IPS-20b (cell line): ENCODE results near the gene TMEM98.

ENCODE experiments used
- H3K27ac ChIP-seq: one replicate; pipeline ENCODE4 v1.5.1; 2013; ENCODE audit warnings: low read length
- H3K27me3 ChIP-seq: 2 replicates; pipeline ENCODE4 v1.6.1; 2013; ENCODE audit warnings: mild to moderate bottlenecking, low read length, inconsistent platforms; ENCODE audit not compliant: insufficient read depth
- H3K36me3 ChIP-seq: 2 replicates; pipeline ENCODE4 v1.6.1; 2013; ENCODE audit warnings: low read depth, mild to moderate bottlenecking, inconsistent platforms, low read length, moderate library complexity; ENCODE audit not compliant: insufficient read depth
- H3K4me1 ChIP-seq: 2 replicates; pipeline ENCODE4 v1.6.1; 2013; ENCODE audit warnings: mild to moderate bottlenecking, control low read depth, inconsistent platforms, low read length, moderate library complexity; ENCODE audit not compliant: insufficient read depth
- H3K4me3 ChIP-seq: 2 replicates; pipeline ENCODE4 v1.5.1; 2013; ENCODE audit warnings: mild to moderate bottlenecking, low read length, inconsistent platforms
- H3K9ac ChIP-seq: 2 replicates; pipeline ENCODE4 v1.6.1; 2013; ENCODE audit warnings: low read depth, mild to moderate bottlenecking, inconsistent platforms, low read length, moderate library complexity
- H3K9me3 ChIP-seq: 2 replicates; pipeline ENCODE4 v1.6.1; 2013; ENCODE audit warnings: mild to moderate bottlenecking, low read depth, low read length, inconsistent platforms; ENCODE audit not compliant: insufficient read depth

TMEM98 gene

DNA sequence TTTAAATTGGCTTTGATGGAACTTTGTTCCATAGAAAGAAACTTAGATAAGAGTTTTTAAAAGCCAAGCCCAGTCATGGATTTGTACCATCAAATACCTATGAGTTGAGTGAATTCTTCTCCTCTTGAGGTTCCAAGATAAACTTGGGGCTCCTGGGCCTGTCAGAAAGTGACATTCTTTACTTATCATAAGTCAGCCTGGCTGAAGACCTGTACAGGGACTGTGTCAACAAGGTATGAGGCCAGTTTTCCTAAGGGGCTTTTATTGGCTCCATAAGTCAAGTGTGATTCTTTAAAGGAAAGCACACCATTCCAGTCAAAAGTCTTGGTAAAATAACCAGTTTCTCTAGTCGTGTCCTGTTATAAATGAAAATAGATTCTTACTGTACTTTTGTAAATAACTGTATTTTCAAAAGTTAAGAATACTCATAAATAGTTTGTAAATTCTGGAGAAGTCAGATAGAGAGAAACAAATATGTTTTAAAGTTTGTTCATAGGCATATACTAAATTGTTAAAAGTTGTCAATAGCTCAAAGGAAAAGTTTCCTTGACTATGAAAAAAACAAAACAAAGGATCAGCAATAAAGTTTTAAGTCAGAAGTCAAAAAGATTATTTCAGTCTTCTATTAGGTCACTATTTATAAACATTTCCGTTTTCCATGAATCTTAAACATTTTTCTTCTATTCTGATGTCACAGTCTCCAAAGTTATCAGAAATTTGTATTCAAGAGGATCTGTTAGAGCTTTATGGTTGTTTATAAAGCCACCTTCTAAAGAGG lies 28.5 kb upstream of the TMEM98 start:
- Histone ChIP-seq H3K27ac (no peak overlapping the region), H3K9ac (no peak overlapping the region), H3K4me1 (no peaks in the 10 kb centered on the region), H3K9me3 (peaks cover 13% of the 10 kb centered on the region; the same call in 1 of the 2 replicates), H3K4me3 (no peak overlapping the region), H3K27me3 (no peaks in the 10 kb centered on the region), H3K36me3 (no peaks in the 10 kb centered on the region)

DNA sequence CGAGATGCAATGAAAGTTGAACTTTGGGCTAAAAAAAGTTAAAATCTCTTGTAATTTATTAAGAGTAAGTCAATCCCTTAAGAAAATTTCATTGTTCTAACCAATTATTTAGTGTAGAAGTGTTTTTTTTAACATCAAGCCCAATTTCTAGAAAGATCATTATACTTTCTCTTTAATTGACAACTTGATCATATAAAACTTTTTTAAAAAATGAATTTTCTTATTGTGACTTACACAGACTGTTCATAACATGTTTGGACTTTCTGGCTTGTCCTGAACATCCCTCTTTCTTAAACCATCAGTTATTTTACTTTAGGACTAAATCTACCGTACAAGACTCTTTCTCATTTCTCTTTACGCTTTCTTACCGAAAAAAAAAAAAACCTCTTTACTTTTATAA lies 26.2 kb upstream of the TMEM98 start:
- no peak overlapping the region for H3K9ac ChIP-seq
- H3K36me3 ChIP-seq, result no peaks in the 10 kb centered on the region
- no peaks in the 10 kb centered on the region for H3K4me1 ChIP-seq
- peaks cover 13% of the 10 kb centered on the region; the same call in 1 of the 2 replicates for H3K9me3 ChIP-seq
- H3K27ac ChIP-seq, result no peak overlapping the region
- no peaks in the 10 kb centered on the region for H3K27me3 ChIP-seq
- H3K4me3 ChIP-seq, result no peak overlapping the region

DNA sequence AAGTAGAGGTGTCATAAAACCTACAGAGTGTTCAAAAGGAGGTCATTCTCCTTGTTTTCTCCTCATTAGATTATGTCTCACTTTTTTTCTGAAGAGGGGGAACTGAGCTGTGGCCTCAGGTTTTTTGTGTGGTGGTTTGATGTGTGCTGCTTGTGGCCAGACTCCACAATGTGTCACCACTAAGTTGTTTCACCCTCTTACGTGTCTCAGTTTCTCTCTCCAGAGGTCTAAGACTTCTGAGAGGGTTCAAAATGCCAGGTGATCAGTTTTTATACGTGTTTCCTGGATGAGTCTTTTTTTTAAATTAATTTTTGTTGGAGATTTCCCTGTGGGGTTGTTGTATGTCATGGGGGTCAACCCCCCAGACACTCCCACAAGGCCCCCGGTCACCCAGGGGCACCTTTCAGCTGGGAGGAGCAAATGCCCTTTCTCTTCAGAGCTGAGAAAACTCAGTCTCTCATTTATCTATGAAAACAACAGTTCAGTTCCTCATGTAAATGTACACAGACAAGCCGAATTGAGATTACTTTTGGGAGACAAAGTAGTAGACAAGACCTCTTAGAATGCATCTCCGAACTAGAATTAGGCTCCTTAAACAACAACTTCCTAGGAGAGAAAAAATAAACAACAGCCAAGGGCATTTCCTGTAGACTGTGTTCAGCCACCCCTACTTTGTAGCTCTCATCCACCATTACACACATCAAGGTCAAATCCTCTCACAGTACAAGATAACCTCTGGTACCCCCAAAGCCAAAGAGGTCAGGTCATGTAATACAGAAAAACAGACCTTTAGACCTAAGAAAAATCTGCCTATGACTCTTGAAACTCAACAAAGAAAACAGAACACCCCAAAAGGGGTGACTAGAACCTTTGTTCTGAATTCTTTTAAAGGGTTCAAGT lies 23.9 kb upstream of the TMEM98 start:
- H3K9me3 ChIP-seq, result peaks cover 13% of the 10 kb centered on the region; the same call in 1 of the 2 replicates
- no peaks in the 10 kb centered on the region for H3K27me3 ChIP-seq
- H3K4me3 ChIP-seq, result no peak overlapping the region
- H3K27ac ChIP-seq, result no peak overlapping the region
- H3K4me1 ChIP-seq, result no peaks in the 10 kb centered on the region
- H3K9ac ChIP-seq, result no peak overlapping the region
- H3K36me3 ChIP-seq, result no peaks in the 10 kb centered on the region

DNA sequence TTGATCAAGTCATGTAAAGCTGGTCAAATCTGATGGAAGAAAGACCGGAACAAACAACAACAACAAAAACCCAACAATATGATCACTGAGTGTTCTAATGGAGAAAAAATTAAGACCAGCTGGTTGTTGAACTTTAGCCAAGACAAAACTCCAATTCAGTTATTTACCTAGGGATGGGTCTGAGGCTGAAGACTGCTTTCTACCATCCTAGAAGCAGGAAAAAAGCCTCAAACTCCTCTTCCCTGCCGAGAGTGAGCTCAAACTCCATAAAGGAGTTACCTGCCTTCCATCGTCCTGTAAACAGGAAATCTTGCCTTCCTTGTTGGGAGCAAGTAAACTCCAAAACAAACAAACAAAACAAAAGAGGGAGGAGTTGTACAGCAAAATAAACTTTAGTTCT lies 23.1 kb upstream of the TMEM98 start:
- Histone ChIP-seq H3K9me3 (peaks cover 13% of the 10 kb centered on the region; the same call in 1 of the 2 replicates), H3K27me3 (no peaks in the 10 kb centered on the region), H3K4me3 (no peak overlapping the region), H3K9ac (no peak overlapping the region), H3K27ac (no peak overlapping the region), H3K36me3 (no peaks in the 10 kb centered on the region), H3K4me1 (no peaks in the 10 kb centered on the region)

DNA sequence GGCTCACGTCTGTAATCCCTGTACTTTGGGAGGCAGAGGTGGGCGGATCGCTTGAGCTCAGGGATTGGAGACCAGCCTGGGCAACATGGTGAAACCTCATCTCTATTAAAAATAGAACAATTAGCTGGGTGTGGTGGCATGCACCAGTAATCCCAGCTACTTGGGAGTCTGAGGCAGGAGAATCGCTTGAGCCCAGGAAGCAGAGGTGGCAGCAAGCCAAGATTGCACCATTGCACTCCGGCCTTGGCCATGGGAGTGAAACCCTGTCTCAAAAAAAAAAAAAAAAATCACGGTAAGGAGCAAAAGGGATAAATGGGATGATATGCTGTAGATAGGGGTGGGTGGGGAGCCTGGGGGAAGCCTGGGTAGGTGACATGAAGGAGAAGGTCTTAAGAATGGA lies 20.4 kb upstream of the TMEM98 start:
- H3K9ac ChIP-seq, result no peak overlapping the region
- no peak overlapping the region for H3K4me3 ChIP-seq
- no peaks in the 10 kb centered on the region for H3K27me3 ChIP-seq
- no peak overlapping the region for H3K27ac ChIP-seq
- H3K9me3 ChIP-seq, result no peaks in the 10 kb centered on the region
- H3K4me1 ChIP-seq, result no peaks in the 10 kb centered on the region
- H3K36me3 ChIP-seq, result no peaks in the 10 kb centered on the region

DNA sequence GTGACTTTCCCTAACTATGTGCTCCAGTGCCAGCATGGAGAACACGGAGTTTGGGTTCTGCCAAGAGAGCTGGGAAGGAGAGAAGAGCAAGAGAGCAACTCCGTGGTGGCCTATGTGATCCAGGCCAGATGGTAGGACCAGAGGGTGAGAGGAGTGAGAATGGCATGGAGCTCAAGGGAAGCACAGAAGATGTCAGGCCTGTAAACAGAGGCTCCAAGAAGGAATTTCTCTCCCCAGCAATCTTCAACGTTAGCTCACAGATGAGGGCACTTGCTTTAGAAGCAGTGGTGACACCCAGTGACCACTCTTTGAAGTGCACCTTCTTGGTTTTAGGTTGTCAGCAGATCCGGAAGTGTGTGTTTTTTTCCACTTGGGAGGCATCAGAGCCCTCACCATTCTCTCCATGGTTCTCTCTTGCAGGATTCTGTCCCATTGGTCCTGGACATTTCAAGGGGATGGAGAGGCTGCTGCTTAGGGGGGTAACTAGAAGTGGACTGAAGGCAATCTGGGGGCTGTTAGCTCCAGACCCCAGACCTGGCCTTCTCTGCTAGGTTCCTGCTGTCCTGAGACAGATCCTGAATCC lies 18.1 kb upstream of the TMEM98 start:
- Histone ChIP-seq H3K4me1 (no peaks in the 10 kb centered on the region), H3K27ac (no peak overlapping the region), H3K9me3 (no peaks in the 10 kb centered on the region), H3K36me3 (no peaks in the 10 kb centered on the region), H3K27me3 (no peaks in the 10 kb centered on the region), H3K9ac (no peak overlapping the region), H3K4me3 (no peak overlapping the region)

DNA sequence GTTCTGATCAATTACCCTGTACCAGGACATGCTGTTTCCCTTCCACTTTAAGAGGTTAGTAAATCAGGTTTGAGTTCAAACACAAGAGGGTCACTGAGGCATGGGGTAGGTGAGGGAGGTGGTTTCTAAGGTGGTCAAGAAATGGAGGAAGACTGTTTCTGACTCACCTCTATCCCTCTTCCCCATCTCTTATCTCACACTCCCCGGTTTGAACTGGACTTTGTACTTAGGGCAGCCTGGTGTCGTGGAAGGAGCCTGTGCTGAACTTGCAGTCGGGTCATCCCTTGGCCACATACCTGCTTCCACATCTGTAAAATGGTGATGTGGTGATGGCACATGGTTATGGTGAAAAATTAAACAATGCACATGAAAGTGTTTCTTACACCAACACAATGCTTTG lies 17.2 kb upstream of the TMEM98 start:
- Histone ChIP-seq H3K36me3 (no peaks in the 10 kb centered on the region), H3K27ac (no peak overlapping the region), H3K9me3 (no peaks in the 10 kb centered on the region), H3K4me1 (no peaks in the 10 kb centered on the region), H3K9ac (no peak overlapping the region), H3K27me3 (no peaks in the 10 kb centered on the region), H3K4me3 (no peak overlapping the region)

DNA sequence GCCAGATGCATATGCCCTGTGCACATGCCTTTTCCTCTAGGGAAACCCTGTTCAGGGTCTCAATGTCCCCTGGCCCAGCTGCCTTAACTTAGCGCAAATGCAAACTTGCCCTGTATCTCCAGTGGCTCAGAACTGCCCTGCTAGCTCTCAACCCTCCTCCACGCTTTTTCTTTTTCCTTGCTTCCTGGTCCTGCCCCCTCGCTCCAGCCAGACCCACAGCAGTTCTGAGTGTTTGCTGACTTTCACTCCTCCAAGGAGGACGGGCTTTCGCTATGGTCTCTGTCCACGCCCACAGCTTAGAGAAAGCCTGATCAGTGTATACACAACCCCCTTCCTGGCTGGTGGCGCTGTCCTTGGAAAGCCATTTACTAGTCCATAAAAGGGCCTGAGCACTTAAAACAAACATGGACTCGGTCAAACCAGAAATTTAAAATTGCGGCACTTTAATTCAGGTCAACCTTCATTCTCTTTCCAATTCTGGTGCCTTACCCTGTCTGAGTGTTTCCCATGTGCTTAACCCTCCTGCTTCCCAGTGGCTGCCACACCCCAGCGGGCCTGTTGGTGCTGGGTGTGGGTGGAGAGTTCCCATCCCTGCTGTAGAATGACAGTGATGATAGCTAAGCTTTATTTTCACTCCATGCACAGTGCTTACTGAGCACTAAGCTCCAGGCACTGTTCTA lies 15.6 kb upstream of the TMEM98 start:
- Histone ChIP-seq H3K27me3 (no peaks in the 10 kb centered on the region), H3K9ac (no peak overlapping the region), H3K4me3 (no peak overlapping the region), H3K4me1 (peaks cover under 1% of the 10 kb centered on the region; the same call in 1 of the 2 replicates), H3K27ac (no peak overlapping the region), H3K36me3 (no peaks in the 10 kb centered on the region), H3K9me3 (no peaks in the 10 kb centered on the region)

DNA sequence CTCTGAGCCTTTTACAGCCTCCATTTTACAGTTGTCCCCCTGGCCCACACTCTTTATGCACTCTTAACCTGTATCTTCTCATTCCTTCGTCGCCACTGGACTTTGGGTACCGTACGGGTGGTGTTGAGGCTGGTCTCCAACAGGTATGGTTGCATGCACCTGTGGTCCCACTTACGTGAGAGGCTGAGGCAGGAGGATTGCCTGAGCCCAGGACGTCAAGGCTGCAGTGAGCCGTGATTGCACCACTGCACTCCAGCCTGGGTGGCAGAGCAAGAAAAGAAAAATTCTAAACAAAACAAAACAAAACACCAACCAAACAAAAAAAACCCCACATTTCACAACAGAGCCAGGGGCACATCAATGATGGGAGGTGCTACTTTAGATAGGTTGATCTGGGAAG lies 14.4 kb upstream of the TMEM98 start:
- no peaks in the 10 kb centered on the region for H3K27me3 ChIP-seq
- peaks cover 9% of the 10 kb centered on the region; the same call in 1 of the 2 replicates for H3K4me1 ChIP-seq
- H3K36me3 ChIP-seq, result no peaks in the 10 kb centered on the region
- H3K9ac ChIP-seq, result no peak overlapping the region
- H3K9me3 ChIP-seq, result no peaks in the 10 kb centered on the region
- no peak overlapping the region for H3K27ac ChIP-seq
- no peak overlapping the region for H3K4me3 ChIP-seq

DNA sequence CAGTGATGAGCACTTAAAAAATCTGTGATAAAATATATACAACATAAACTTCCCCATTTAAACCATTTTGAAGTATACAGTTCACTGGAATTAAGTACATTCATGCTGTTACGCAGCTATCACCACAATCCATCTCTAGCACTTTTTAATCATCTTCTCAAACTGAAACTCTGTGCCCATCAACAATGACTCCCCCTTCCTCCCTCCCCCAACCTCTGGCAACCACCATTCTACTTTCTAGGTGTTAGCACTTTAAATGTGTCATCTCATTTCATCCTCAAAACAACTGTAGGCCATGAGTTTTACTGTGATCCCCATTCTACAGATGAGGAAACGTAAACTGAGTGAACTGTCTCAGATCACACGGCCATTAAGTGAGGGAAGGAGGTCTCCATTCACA lies 13.8 kb upstream of the TMEM98 start:
- Histone ChIP-seq H3K36me3 (no peaks in the 10 kb centered on the region), H3K27ac (no peak overlapping the region), H3K27me3 (no peaks in the 10 kb centered on the region), H3K4me3 (no peak overlapping the region), H3K4me1 (peaks cover 9% of the 10 kb centered on the region; the same call in 1 of the 2 replicates), H3K9me3 (no peaks in the 10 kb centered on the region), H3K9ac (no peak overlapping the region)

DNA sequence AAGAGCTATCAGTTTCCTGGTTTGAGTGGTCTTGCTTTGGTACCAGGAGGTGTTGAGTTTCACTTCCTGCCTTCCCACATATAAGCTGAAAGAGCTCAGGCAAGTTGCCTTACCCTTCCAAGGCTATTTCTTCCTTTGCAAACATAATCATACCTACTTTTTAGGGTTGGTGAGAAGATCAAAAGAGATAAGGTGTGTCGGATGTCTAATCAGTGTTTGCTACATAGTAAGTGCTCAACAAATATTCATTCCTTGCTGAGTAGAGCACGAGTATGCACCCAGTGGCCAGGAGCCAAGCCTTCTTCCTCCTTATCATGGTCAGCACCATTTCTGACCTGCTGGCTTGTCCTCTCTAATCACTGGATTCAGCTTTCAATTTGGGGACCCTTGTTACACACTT lies 12.7 kb upstream of the TMEM98 start:
- no peak overlapping the region for H3K27ac ChIP-seq
- H3K4me3 ChIP-seq, result no peak overlapping the region
- H3K27me3 ChIP-seq, result no peaks in the 10 kb centered on the region
- no peaks in the 10 kb centered on the region for H3K9me3 ChIP-seq
- H3K4me1 ChIP-seq, result peaks cover 9% of the 10 kb centered on the region; the same call in 1 of the 2 replicates
- H3K9ac ChIP-seq, result no peak overlapping the region
- no peaks in the 10 kb centered on the region for H3K36me3 ChIP-seq
